T-helper 2 cell treated with Interferon-gamma antibody and Interleukin-4, amounts not matched to agents 5 μg/mL and 100 μg/mL, for 36 hours (primary cell): ENCODE data around the gene GRID2.

Source experiments
- DNase-seq: peaks from one replicate; pipeline ENCODE4 v3.0.0; 2021; ENCODE audit warnings: low spot score
- H3K27ac Mint-ChIP-seq: one replicate; pipeline ENCODE4 v1.8.0; 2021; ENCODE audit warnings: mild to moderate bottlenecking, mixed read lengths
- H3K27me3 Mint-ChIP-seq: one replicate; pipeline ENCODE4 v1.8.0; 2021; ENCODE audit warnings: low read depth, mixed read lengths
- H3K36me3 Mint-ChIP-seq: one replicate; pipeline ENCODE4 v1.8.0; 2021; ENCODE audit warnings: low read depth, mixed read lengths
- H3K4me1 Mint-ChIP-seq: one replicate; pipeline ENCODE4 v1.8.0; 2021; ENCODE audit warnings: low read depth, mixed read lengths
- H3K4me3 Mint-ChIP-seq: one replicate; pipeline ENCODE4 v1.8.0; 2022; ENCODE audit warnings: mild to moderate bottlenecking, moderate library complexity, mixed read lengths
- H3K9me3 Mint-ChIP-seq: one replicate; pipeline ENCODE4 v1.8.0; 2021; ENCODE audit warnings: mixed read lengths

GRID2 gene

GRCh38 chr4:93515208-93515607 lies 1211.4 kb downstream of the GRID2 start:
- H3K36me3 Mint-ChIP-seq, result no peaks in the 10 kb centered on the region
- no peak overlapping the region for H3K27ac Mint-ChIP-seq
- DNase-seq, result no peak
- H3K27me3 Mint-ChIP-seq, result no peaks in the 10 kb centered on the region
- H3K9me3 Mint-ChIP-seq, result peaks cover 3% of the 10 kb centered on the region
- H3K4me1 Mint-ChIP-seq, result no peaks in the 10 kb centered on the region
- H3K4me3 Mint-ChIP-seq, result no peak overlapping the region

- Mint-ChIP-seq H3K27me3 (no peaks in the 10 kb centered on the region), H3K36me3 (no peaks in the 10 kb centered on the region), H3K27ac (no peak overlapping the region), H3K9me3 (peaks cover 6% of the 10 kb centered on the region), H3K4me1 (no peaks in the 10 kb centered on the region), H3K4me3 (no peak overlapping the region)
- no peak for DNase-seq
Observed at GRCh38 chr4:93529692-93530372, 1226.1 kb downstream of the GRID2 start.

- no peak overlapping the region for H3K27ac Mint-ChIP-seq
- H3K4me1 Mint-ChIP-seq, result no peaks in the 10 kb centered on the region
- no peaks in the 10 kb centered on the region for H3K36me3 Mint-ChIP-seq
- H3K4me3 Mint-ChIP-seq, result no peak overlapping the region
- peaks cover 6% of the 10 kb centered on the region for H3K9me3 Mint-ChIP-seq
- H3K27me3 Mint-ChIP-seq, result no peaks in the 10 kb centered on the region
- DNase-seq, result no peak
Observed at GRCh38 chr4:93532234-93532633, 1228.5 kb downstream of the GRID2 start.

- no peak overlapping the region for H3K4me3 Mint-ChIP-seq
- H3K27ac Mint-ChIP-seq, result no peak overlapping the region
- H3K27me3 Mint-ChIP-seq, result no peaks in the 10 kb centered on the region
- H3K9me3 Mint-ChIP-seq, result peaks cover 4% of the 10 kb centered on the region
- no peaks in the 10 kb centered on the region for H3K4me1 Mint-ChIP-seq
- no peak for DNase-seq
- no peaks in the 10 kb centered on the region for H3K36me3 Mint-ChIP-seq
Observed at GRCh38 chr4:93540562-93540961, 1236.8 kb downstream of the GRID2 start.

- no peak for DNase-seq
- peaks cover 9% of the 10 kb centered on the region for H3K9me3 Mint-ChIP-seq
- no peaks in the 10 kb centered on the region for H3K36me3 Mint-ChIP-seq
- no peaks in the 10 kb centered on the region for H3K4me1 Mint-ChIP-seq
- H3K4me3 Mint-ChIP-seq, result no peak overlapping the region
- H3K27ac Mint-ChIP-seq, result no peak overlapping the region
- H3K27me3 Mint-ChIP-seq, result no peaks in the 10 kb centered on the region
Observed at GRCh38 chr4:93561842-93562241, 1258.1 kb downstream of the GRID2 start.

GRCh38 chr4:93568758-93569157 lies 1265.0 kb downstream of the GRID2 start:
- no peak overlapping the region for H3K27ac Mint-ChIP-seq
- no peaks in the 10 kb centered on the region for H3K36me3 Mint-ChIP-seq
- no peaks in the 10 kb centered on the region for H3K9me3 Mint-ChIP-seq
- no peak overlapping the region for H3K4me3 Mint-ChIP-seq
- no peak for DNase-seq
- no peaks in the 10 kb centered on the region for H3K4me1 Mint-ChIP-seq
- no peaks in the 10 kb centered on the region for H3K27me3 Mint-ChIP-seq

- H3K9me3 Mint-ChIP-seq, result no peaks in the 10 kb centered on the region
- H3K4me3 Mint-ChIP-seq, result no peak overlapping the region
- no peaks in the 10 kb centered on the region for H3K36me3 Mint-ChIP-seq
- H3K27me3 Mint-ChIP-seq, result no peaks in the 10 kb centered on the region
- no peak for DNase-seq
- H3K27ac Mint-ChIP-seq, result no peak overlapping the region
- no peaks in the 10 kb centered on the region for H3K4me1 Mint-ChIP-seq
Observed at GRCh38 chr4:93573285-93573684, 1269.5 kb downstream of the GRID2 start.

GRCh38 chr4:93578942-93579341 lies 1275.2 kb downstream of the GRID2 start:
- Mint-ChIP-seq H3K9me3 (peaks cover 10% of the 10 kb centered on the region), H3K36me3 (no peaks in the 10 kb centered on the region), H3K4me1 (no peaks in the 10 kb centered on the region), H3K27ac (no peak overlapping the region), H3K4me3 (no peak overlapping the region), H3K27me3 (no peaks in the 10 kb centered on the region)
- DNase-seq, result no peak

GRCh38 chr4:93605163-93605562 lies 1301.4 kb downstream of the GRID2 start:
- no peaks in the 10 kb centered on the region for H3K4me1 Mint-ChIP-seq
- DNase-seq, result no peak
- H3K36me3 Mint-ChIP-seq, result no peaks in the 10 kb centered on the region
- H3K27ac Mint-ChIP-seq, result no peak overlapping the region
- no peak overlapping the region for H3K4me3 Mint-ChIP-seq
- peaks cover 8% of the 10 kb centered on the region for H3K9me3 Mint-ChIP-seq
- H3K27me3 Mint-ChIP-seq, result no peaks in the 10 kb centered on the region

- Mint-ChIP-seq H3K9me3 (peaks cover 9% of the 10 kb centered on the region), H3K27me3 (no peaks in the 10 kb centered on the region), H3K4me3 (no peak overlapping the region), H3K36me3 (no peaks in the 10 kb centered on the region), H3K27ac (no peak overlapping the region), H3K4me1 (no peaks in the 10 kb centered on the region)
- no peak for DNase-seq
Observed at GRCh38 chr4:93617606-93618005, 1313.8 kb downstream of the GRID2 start.

GRCh38 chr4:93633721-93634120 lies 1330.0 kb downstream of the GRID2 start:
- Mint-ChIP-seq H3K27ac (no peak overlapping the region), H3K4me1 (no peaks in the 10 kb centered on the region), H3K27me3 (no peaks in the 10 kb centered on the region), H3K36me3 (no peaks in the 10 kb centered on the region), H3K4me3 (no peak overlapping the region), H3K9me3 (no peaks in the 10 kb centered on the region)
- DNase-seq, result no peak

GRCh38 chr4:93635943-93636342 lies 1332.2 kb downstream of the GRID2 start:
- H3K9me3 Mint-ChIP-seq, result no peaks in the 10 kb centered on the region
- H3K36me3 Mint-ChIP-seq, result no peaks in the 10 kb centered on the region
- no peaks in the 10 kb centered on the region for H3K4me1 Mint-ChIP-seq
- H3K27me3 Mint-ChIP-seq, result no peaks in the 10 kb centered on the region
- no peak for DNase-seq
- H3K4me3 Mint-ChIP-seq, result no peak overlapping the region
- H3K27ac Mint-ChIP-seq, result no peak overlapping the region

- no peak for DNase-seq
- Mint-ChIP-seq H3K9me3 (no peaks in the 10 kb centered on the region), H3K4me3 (no peak overlapping the region), H3K36me3 (no peaks in the 10 kb centered on the region), H3K4me1 (no peaks in the 10 kb centered on the region), H3K27ac (no peak overlapping the region), H3K27me3 (no peaks in the 10 kb centered on the region)
Observed at GRCh38 chr4:93645120-93645519, 1341.4 kb downstream of the GRID2 start.

GRCh38 chr4:93646233-93646930 lies 1342.6 kb downstream of the GRID2 start:
- no peak overlapping the region for H3K27ac Mint-ChIP-seq
- no peaks in the 10 kb centered on the region for H3K9me3 Mint-ChIP-seq
- DNase-seq, result no peak
- no peaks in the 10 kb centered on the region for H3K4me1 Mint-ChIP-seq
- H3K27me3 Mint-ChIP-seq, result no peaks in the 10 kb centered on the region
- no peak overlapping the region for H3K4me3 Mint-ChIP-seq
- H3K36me3 Mint-ChIP-seq, result no peaks in the 10 kb centered on the region

- no peak overlapping the region for H3K4me3 Mint-ChIP-seq
- H3K36me3 Mint-ChIP-seq, result no peaks in the 10 kb centered on the region
- no peaks in the 10 kb centered on the region for H3K4me1 Mint-ChIP-seq
- no peaks in the 10 kb centered on the region for H3K27me3 Mint-ChIP-seq
- no peaks in the 10 kb centered on the region for H3K9me3 Mint-ChIP-seq
- DNase-seq, result no peak
- no peak overlapping the region for H3K27ac Mint-ChIP-seq
Observed at GRCh38 chr4:93648258-93648657, 1344.5 kb downstream of the GRID2 start.
